ENCODE data around the gene ZFYVE16.
"Not testable (repeated sequence)": the region's sequence is repeated elsewhere in the genome, so short reads cannot be mapped to it uniquely, and the experiment has no call there.

- TF ChIP-seq CTCF (IDR thresholded peaks at IDR 0.05); EP300 (IDR thresholded peaks at IDR 0.05; ENCODE audit: low read depth); POLR2A (IDR thresholded peaks at IDR 0.05); POLR2AphosphoS5 (IDR thresholded peaks at IDR 0.05): not testable (repeated sequence)
Observed at GRCh38 chr5:80390413-80390812, 17.5 kb upstream of the ZFYVE16 start.
